Measurements from ENCODE around the gene TJP1. TPM values are rescaled to one million over a fixed set of nuclear protein-coding genes. Genes with fewer than 3 reads are reported as not detected.

The TJP1 gene
- 99.0 and 142 TPM in 2 replicates for total RNA-seq

- no peak for DNase-seq (ENCODE audit: extremely low read depth, low read depth, low spot score)
Observed at GRCh38 chr15:29822100-29822683, at the start of gene TJP1. TSS of gene TJP1 (minus strand) at chr15:29822468. CDS start at chr15:29822028, 440 bp downstream.

- no peak for DNase-seq (ENCODE audit: extremely low read depth, low read depth, low spot score)
Observed at GRCh38 chr15:29871401-29871800, 49.1 kb upstream of the TJP1 start.

GRCh38 chr15:29870495-29871151 lies 48.4 kb upstream of the TJP1 start:
- no peak for DNase-seq (ENCODE audit: extremely low read depth, low read depth, low spot score)

GRCh38 chr15:29867241-29868000 lies 45.2 kb upstream of the TJP1 start:
- DNase-seq (ENCODE audit: extremely low read depth, low read depth, low spot score), result no peak

- no peak for DNase-seq (ENCODE audit: extremely low read depth, low read depth, low spot score)
Observed at GRCh38 chr15:29866337-29866736, 44.1 kb upstream of the TJP1 start.

- no peak for DNase-seq (ENCODE audit: extremely low read depth, low read depth, low spot score)
Observed at GRCh38 chr15:29864501-29864900, 42.2 kb upstream of the TJP1 start.

GRCh38 chr15:29863438-29863837 lies 41.2 kb upstream of the TJP1 start:
- DNase-seq (ENCODE audit: extremely low read depth, low read depth, low spot score), result no peak

- DNase-seq (ENCODE audit: extremely low read depth, low read depth, low spot score), result no peak
Observed at GRCh38 chr15:29862271-29862670, 40.0 kb upstream of the TJP1 start.

GRCh38 chr15:29860872-29861271 lies 38.6 kb upstream of the TJP1 start:
- DNase-seq (ENCODE audit: extremely low read depth, low read depth, low spot score), result no peak

- no peak for DNase-seq (ENCODE audit: extremely low read depth, low read depth, low spot score)
Observed at GRCh38 chr15:29859973-29860715, 37.9 kb upstream of the TJP1 start.

GRCh38 chr15:29859293-29859692 lies 37.0 kb upstream of the TJP1 start:
- DNase-seq (ENCODE audit: extremely low read depth, low read depth, low spot score), result no peak

GRCh38 chr15:29857221-29857789 lies 35.0 kb upstream of the TJP1 start:
- no peak for DNase-seq (ENCODE audit: extremely low read depth, low read depth, low spot score)

GRCh38 chr15:29854413-29854812 lies 32.1 kb upstream of the TJP1 start:
- DNase-seq (ENCODE audit: extremely low read depth, low read depth, low spot score), result no peak

- no peak for DNase-seq (ENCODE audit: extremely low read depth, low read depth, low spot score)
Observed at GRCh38 chr15:29853211-29853987, 31.1 kb upstream of the TJP1 start.

- DNase-seq (ENCODE audit: extremely low read depth, low read depth, low spot score), result no peak
Observed at GRCh38 chr15:29852201-29852600, 29.9 kb upstream of the TJP1 start.

- no peak for DNase-seq (ENCODE audit: extremely low read depth, low read depth, low spot score)
Observed at GRCh38 chr15:29849716-29850115, 27.4 kb upstream of the TJP1 start.

GRCh38 chr15:29849218-29849617 lies 26.9 kb upstream of the TJP1 start:
- DNase-seq (ENCODE audit: extremely low read depth, low read depth, low spot score), result no peak

GRCh38 chr15:29844290-29844903 lies 22.1 kb upstream of the TJP1 start:
- DNase-seq (ENCODE audit: extremely low read depth, low read depth, low spot score), result no peak

GRCh38 chr15:29842290-29842689 lies 20.0 kb upstream of the TJP1 start:
- DNase-seq (ENCODE audit: extremely low read depth, low read depth, low spot score), result no peak

- no peak for DNase-seq (ENCODE audit: extremely low read depth, low read depth, low spot score)
Observed at GRCh38 chr15:29840926-29841325, 18.7 kb upstream of the TJP1 start.

Measured in glomerular endothelial cell (primary cell).